ENCODE results near the gene KLHDC9. TPM values are rescaled to one million over a fixed set of nuclear protein-coding genes. Genes with fewer than 3 reads are reported as not detected.

The KLHDC9 gene
- total and polyA plus RNA-seq, 9 of the 15 experiments (the other 6 are each of a cell fraction or from before 2014, with no cell fraction given): not detected

DNA sequence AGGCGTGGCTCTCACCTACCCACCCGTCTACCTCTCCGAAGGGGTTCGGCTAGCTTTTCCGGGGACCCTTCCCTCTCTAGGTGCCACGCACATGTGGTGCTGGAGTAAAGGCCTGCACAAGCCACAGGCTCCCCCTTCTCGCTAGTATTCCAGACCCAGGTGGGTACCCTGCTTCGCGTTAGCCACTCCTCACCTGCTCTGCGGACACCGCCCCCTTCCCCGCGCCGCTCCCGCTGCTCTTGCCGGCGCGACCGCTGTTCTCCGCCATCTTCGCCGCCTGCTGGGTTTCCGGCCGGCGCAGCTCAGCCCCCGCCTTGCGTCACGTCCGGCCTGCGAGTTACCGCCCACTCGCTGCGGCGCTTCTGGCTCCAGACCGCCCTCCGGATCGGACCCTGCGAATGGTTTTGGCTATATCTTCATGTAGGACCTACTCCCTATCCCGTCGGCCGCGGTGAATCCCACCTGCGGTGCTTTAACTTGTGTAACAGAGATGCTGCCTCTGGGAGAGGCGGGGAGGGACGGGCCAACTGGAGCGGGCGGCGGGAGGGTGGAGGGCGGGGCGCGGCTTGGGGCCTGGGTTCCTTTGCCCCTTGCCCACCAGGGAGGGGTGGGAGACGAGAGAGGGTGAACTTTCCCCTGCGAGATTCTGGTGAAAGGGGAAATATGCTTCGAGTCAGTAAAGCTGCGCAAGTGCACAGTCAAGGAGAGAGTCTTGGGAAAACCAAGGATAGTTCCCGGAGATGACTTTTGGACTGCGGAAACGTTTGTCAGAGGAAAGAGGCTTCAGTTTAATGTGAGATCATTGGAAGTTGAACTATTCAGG lies 19.8 kb downstream of the KLHDC9 start, which contains the start of the genes NIT1 and PFDN2:
NIT1 (plus strand) TSS at position 347 of the 823 bp plus-strand sequence; CDS start at position 419, 72 bp downstream.
PFDN2 (minus strand) TSS at position 279 of the 823 bp plus-strand sequence; CDS start at position 268, 11 bp downstream.
- peaks cover 74% of the 10 kb centered on the region for H3K79me2 ChIP-seq (ENCODE audit: control insufficient read depth, insufficient read depth, low read length)
- H2AFZ ChIP-seq (ENCODE audit: low read depth, low read length): peak within 1 kb of the TSS; percentile 82
- DNase-seq (ENCODE audit: extremely low read depth in 1 of 4, low spot score in 3 of 4): peak; percentile 85 to 93 (median 88)
- H4K20me1 ChIP-seq (replicated peaks; ENCODE audit: control insufficient read depth, insufficient read depth, low read length): no peaks in the 10 kb centered on the region; the same call in 1 of the 2 replicates
- peak within 1 kb of the TSS; percentile 97 to 99 for H3K9ac ChIP-seq (ENCODE audit: insufficient read depth in 1 of 2, low read depth in 2 of 2, low read length in 2 of 2)
- no TSS peak for BruUV-seq (replicated peaks)
- in situ Hi-C loops (cut with MboI): no loop called here
- peak within 1 kb of the TSS; percentile 95 for H3K27ac ChIP-seq (ENCODE audit: extremely low read depth, low read depth, low read length)
- H3K9me3 ChIP-seq (replicated peaks; ENCODE audit: control insufficient read depth, insufficient read depth, low read depth, low read length): no peaks in the 10 kb centered on the region
- intact Hi-C loops (cut with micrococcal nuclease): loop anchor here (2.0 kb wide), 1 partner anchor 49 kb away; the partner anchor contains the start of gene PPOX
- H3K4me2 ChIP-seq (ENCODE audit: insufficient read depth, low read length): peak within 1 kb of the TSS; percentile 98
- H3K9me1 ChIP-seq (ENCODE audit: control insufficient read depth, insufficient read depth, low read length): no peaks in the 10 kb centered on the region
- peaks cover 28 to 44% of the 10 kb centered on the region in 2 experiments for H3K4me1 ChIP-seq (replicated peaks in 1 of 2; ENCODE audit: control insufficient read depth in 2 of 2, insufficient read depth in 2 of 2, low read length in 2 of 2)
- peak within 1 kb of the TSS; percentile 81 for H3K4me3 ChIP-seq
- H3K36me3 ChIP-seq (ENCODE audit: control insufficient read depth, insufficient read depth, low read length): peaks cover 74% of the 10 kb centered on the region
- WGBS (ENCODE audit: insufficient coverage, low coverage, missing lambda C conversion rate): under 1% methylated on average over 52 of the region's 58 CpGs
- H3K27me3 ChIP-seq (ENCODE audit: control insufficient read depth in 2 of 2, insufficient read depth in 2 of 2, low read length in 2 of 2): no peaks in the 10 kb centered on the region; a peak in 1 of 5 replicates
- ChIA-PET CTCF (ENCODE audit: low intra/inter-chr PET ratio) (no interaction called here), POLR2A (interaction anchor here (0.6 to 5.3 kb wide), 10 partner anchors 9 to 905 kb away, joined by 3 to 39 read pairs (median 3); partner anchors contain the start of genes DEDD, NDUFS2 and PPOX)
- ATAC-seq: peak; percentile 83
- peak; percentile 91 for FAIRE-seq
- TF ChIP-seq SREBF1 (IDR thresholded peaks at IDR 0.05; ENCODE audit: borderline replicate concordance, low read depth, low read length) (no peak), CTBP1 (IDR thresholded peaks at IDR 0.05; ENCODE audit: borderline replicate concordance) (no peak), ZNF324 (CRISPR knock-in tag; IDR thresholded peaks at IDR 0.05) (no peak), MAFF (IDR thresholded peaks at IDR 0.05; ENCODE audit: low read length) (no peak), ARID1B (IDR thresholded peaks at IDR 0.05) (0 out of 2 replicates have a peak, but pooled peaks have one; percentile 25), ZBTB12 (CRISPR knock-in tag; IDR thresholded peaks at IDR 0.05) (peak; percentile 87), SRSF9 (IDR thresholded peaks at IDR 0.05; ENCODE audit: borderline replicate concordance, low read depth, low read length) (no peak), ZFX (CRISPR knock-in tag; IDR thresholded peaks at IDR 0.05) (0 out of 2 replicates have a peak, but pooled peaks have one; percentile 35), ZNF695 (CRISPR knock-in tag; IDR thresholded peaks at IDR 0.05) (no peak), CC2D1A (IDR thresholded peaks at IDR 0.05) (no peak), MYC (IDR thresholded peaks at IDR 0.05; ENCODE audit: low read depth, low read length) (peak; percentile 74; the same call in 1 of the 2 replicates), MYC (CRISPR knock-in tag; IDR thresholded peaks at IDR 0.05; ENCODE audit: borderline replicate concordance, low read depth) (peak; percentile 84; the same call in 1 of the 2 replicates), ZNF583 (CRISPR knock-in tag; IDR thresholded peaks at IDR 0.05) (peak; percentile 57; the same call in 1 of the 2 replicates), JUNB (CRISPR knock-in tag; conservative IDR thresholded peaks at IDR 0.05) (no peak), ZNF146 (CRISPR knock-in tag; IDR thresholded peaks at IDR 0.05; ENCODE audit: unreplicated experiment) (no peak), DACH1 (IDR thresholded peaks at IDR 0.05; ENCODE audit: partially characterized antibody) (no peak), SIRT6 (IDR thresholded peaks at IDR 0.05; ENCODE audit: low read depth, low read length) (no peak), ZNF77 (CRISPR knock-in tag; IDR thresholded peaks at IDR 0.05) (no peak), SUPT5H (IDR thresholded peaks at IDR 0.05) (peak; percentile 94)
- TF ChIP-seq, protein P1, sequence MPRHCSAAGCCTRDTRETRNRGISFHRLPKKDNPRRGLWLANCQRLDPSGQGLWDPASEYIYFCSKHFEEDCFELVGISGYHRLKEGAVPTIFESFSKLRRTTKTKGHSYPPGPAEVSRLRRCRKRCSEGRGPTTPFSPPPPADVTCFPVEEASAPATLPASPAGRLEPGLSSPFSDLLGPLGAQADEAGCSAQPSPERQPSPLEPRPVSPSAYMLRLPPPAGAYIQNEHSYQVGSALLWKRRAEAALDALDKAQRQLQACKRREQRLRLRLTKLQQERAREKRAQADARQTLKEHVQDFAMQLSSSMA (CRISPR knock-in tag; IDR thresholded peaks at IDR 0.05): no peak
- TF ChIP-seq, protein P2, sequence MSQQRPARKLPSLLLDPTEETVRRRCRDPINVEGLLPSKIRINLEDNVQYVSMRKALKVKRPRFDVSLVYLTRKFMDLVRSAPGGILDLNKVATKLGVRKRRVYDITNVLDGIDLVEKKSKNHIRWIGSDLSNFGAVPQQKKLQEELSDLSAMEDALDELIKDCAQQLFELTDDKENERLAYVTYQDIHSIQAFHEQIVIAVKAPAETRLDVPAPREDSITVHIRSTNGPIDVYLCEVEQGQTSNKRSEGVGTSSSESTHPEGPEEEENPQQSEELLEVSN (IDR thresholded peaks at IDR 0.05; ENCODE audit: borderline replicate concordance in 1 of 2, extremely low read depth in 1 of 2, insufficient read depth in 1 of 2, insufficient read length in 1 of 2, low read depth in 1 of 2, low read length in 1 of 2, poor library complexity in 1 of 2, severe bottlenecking in 1 of 2): peak; percentile 21 to 40

Measured in K562 (cell line).